Keratinocyte (primary cell): Measurements from ENCODE around the gene GTF2IRD1.
"Not testable (repeated sequence)": the region's sequence is repeated elsewhere in the genome, so short reads cannot be mapped to it uniquely, and the experiment has no call there.

Source experiments
- CTCF ChIP-seq, 3 experiments: IDR thresholded peaks in 1 of 3; conservative IDR thresholded peaks in 1 of 3; optimal IDR thresholded peaks in 1 of 3; 2 replicates in 2 of 3; 3 replicates in 1 of 3; pipeline versions ENCODE3 to v1.5.1; 2011; ENCODE audit warnings: low read length in 3 of 3, mild to moderate bottlenecking in 3 of 3, moderate library complexity in 2 of 3, control low read depth in 1 of 3, inconsistent platforms in 1 of 3; ENCODE audit not compliant: insufficient read depth in 2 of 3; ENCODE audit errors: extremely low read depth in 1 of 3
- EZH2 ChIP-seq: IDR thresholded peaks from one replicate; pipeline ENCODE4 v1.6.1; 2012; ENCODE audit warnings: inconsistent platforms, mild to moderate bottlenecking, low read length, moderate library complexity

GRCh38 chr7:74411571-74411970 is 42.1 kb upstream of the GTF2IRD1 start:
- not testable (repeated sequence) for TF ChIP-seq CTCF (optimal IDR thresholded peaks at IDR 0.05 in 1 of 3, IDR thresholded peaks at IDR 0.05 in 1 of 3, conservative IDR thresholded peaks at IDR 0.05 in 1 of 3; ENCODE audit: extremely low read depth in 1 of 3, insufficient read depth in 2 of 3, low read length in 3 of 3); EZH2
